A549 (cell line): Measurements from ENCODE around the gene ATXN2.

Source experiments
- CHD2 ChIP-seq: fragments of 150-350 bp; IDR thresholded peaks from 2 replicates; pipeline ENCODE4 v1.6.1; 2014; ENCODE audit warnings: low read length; ENCODE audit not compliant: partially characterized antibody
- PHF8 ChIP-seq: fragments of 200-600 bp; sonication (generic); IDR thresholded peaks from 2 replicates; pipeline ENCODE4 v1.6.1; 2016; ENCODE audit warnings: low read depth, mild to moderate bottlenecking, antibody characterized with exemption, moderate library complexity, borderline replicate concordance
- POLR2A ChIP-seq: IDR thresholded peaks from 2 replicates; pipeline ENCODE4 v1.6.1; 2012; ENCODE audit warnings: mild to moderate bottlenecking, low read length
- TF ChIP-seq, protein P1 (sequence below): fragments of >200 bp; sonication (Bioruptor Twin); formaldehyde crosslinking; IDR thresholded peaks from 3 replicates; pipeline ENCODE4 v1.5.1; 2016

DNA sequence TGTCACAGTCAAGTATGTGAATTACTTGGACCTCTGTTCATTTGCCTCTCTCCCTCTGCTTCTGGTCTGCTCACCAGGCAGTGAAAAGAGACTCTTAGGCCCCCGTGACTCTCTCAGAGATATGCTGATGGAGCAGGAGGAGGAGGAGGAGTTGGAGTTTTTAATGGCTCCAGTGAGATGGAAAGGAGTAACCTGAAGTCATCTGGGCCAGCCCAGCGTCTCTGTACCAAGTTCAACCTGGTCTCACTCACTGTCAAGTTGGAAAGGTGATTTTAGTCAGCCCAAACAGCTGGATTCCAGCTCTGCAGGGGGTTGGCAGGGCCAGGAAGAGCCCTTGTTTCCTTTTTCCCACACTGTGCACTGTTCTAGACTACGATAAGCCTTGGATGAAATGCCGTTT lies 144.8 kb downstream of the ATXN2 start:
- TF ChIP-seq, protein P1, sequence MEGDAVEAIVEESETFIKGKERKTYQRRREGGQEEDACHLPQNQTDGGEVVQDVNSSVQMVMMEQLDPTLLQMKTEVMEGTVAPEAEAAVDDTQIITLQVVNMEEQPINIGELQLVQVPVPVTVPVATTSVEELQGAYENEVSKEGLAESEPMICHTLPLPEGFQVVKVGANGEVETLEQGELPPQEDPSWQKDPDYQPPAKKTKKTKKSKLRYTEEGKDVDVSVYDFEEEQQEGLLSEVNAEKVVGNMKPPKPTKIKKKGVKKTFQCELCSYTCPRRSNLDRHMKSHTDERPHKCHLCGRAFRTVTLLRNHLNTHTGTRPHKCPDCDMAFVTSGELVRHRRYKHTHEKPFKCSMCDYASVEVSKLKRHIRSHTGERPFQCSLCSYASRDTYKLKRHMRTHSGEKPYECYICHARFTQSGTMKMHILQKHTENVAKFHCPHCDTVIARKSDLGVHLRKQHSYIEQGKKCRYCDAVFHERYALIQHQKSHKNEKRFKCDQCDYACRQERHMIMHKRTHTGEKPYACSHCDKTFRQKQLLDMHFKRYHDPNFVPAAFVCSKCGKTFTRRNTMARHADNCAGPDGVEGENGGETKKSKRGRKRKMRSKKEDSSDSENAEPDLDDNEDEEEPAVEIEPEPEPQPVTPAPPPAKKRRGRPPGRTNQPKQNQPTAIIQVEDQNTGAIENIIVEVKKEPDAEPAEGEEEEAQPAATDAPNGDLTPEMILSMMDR, result no peak
- TF ChIP-seq PHF8 (no peak), CHD2 (no peak), POLR2A (no peak)
